GM21390 (cell line): ENCODE data around the gene FZD8.
"Not testable (repeated sequence)": the region's sequence is repeated elsewhere in the genome, so short reads cannot be mapped to it uniquely, and the experiment has no call there.

Source experiments
- ATAC-seq: cut with Tn5 transposase; IDR thresholded peaks from one replicate; pipeline ENCODE4 v1.9.1; 2021; ENCODE audit not compliant: unreplicated experiment

Gene FZD8

GRCh38 chr10:35642035-35642792 is at the start of gene FZD8:
Gene FZD8 (minus strand): TSS chr10:35642296. CDS start chr10:35641429, 867 bp downstream.
- peak; percentile 92 for ATAC-seq

- ATAC-seq = no peak
Observed at GRCh38 chr10:35691522-35692236, 49.6 kb upstream of the FZD8 start.

GRCh38 chr10:35690534-35690933 is 48.4 kb upstream of the FZD8 start:
- no peak for ATAC-seq

GRCh38 chr10:35685858-35686257 is 43.8 kb upstream of the FZD8 start:
- not testable (repeated sequence) for ATAC-seq

- ATAC-seq = no peak
Observed at GRCh38 chr10:35685402-35685801, 43.3 kb upstream of the FZD8 start.

- ATAC-seq = no peak
Observed at GRCh38 chr10:35684586-35684985, 42.5 kb upstream of the FZD8 start.

- no peak for ATAC-seq
Observed at GRCh38 chr10:35675846-35676245, 33.8 kb upstream of the FZD8 start.

- ATAC-seq = no peak
Observed at GRCh38 chr10:35674843-35675242, 32.7 kb upstream of the FZD8 start.

GRCh38 chr10:35668865-35669650 is 27.0 kb upstream of the FZD8 start:
- no peak for ATAC-seq

- no peak for ATAC-seq
Observed at GRCh38 chr10:35667971-35668370, 25.9 kb upstream of the FZD8 start.

GRCh38 chr10:35667270-35667889 is 25.3 kb upstream of the FZD8 start:
- no peak for ATAC-seq

GRCh38 chr10:35661236-35661635 is 19.1 kb upstream of the FZD8 start:
- no peak for ATAC-seq

GRCh38 chr10:35659456-35659855 is 17.4 kb upstream of the FZD8 start:
- no peak for ATAC-seq

- ATAC-seq = no peak
Observed at GRCh38 chr10:35657621-35658020, 15.5 kb upstream of the FZD8 start.

GRCh38 chr10:35652824-35653223 is 10.7 kb upstream of the FZD8 start:
- no peak for ATAC-seq

GRCh38 chr10:35650894-35651293 is 8.8 kb upstream of the FZD8 start:
- no peak for ATAC-seq

GRCh38 chr10:35644050-35644950 is 2.2 kb upstream of the FZD8 start:
- ATAC-seq = no peak

- no peak for ATAC-seq
Observed at GRCh38 chr10:35643151-35644049, 1.3 kb upstream of the FZD8 start.

- ATAC-seq = no peak
Observed at GRCh38 chr10:35642793-35643114, 658 bp upstream of the FZD8 start.
